Epithelial cell of esophagus (primary cell): ENCODE results near the gene RPL13.

Source experiments
- DNase-seq: peaks from one replicate; pipeline ENCODE4 v3.0.0; 2010; ENCODE audit warnings: low read depth
- H3K4me3 ChIP-seq: 2 replicates; pipeline ENCODE4 v1.5.1; 2011; ENCODE audit warnings: mild to moderate bottlenecking, low read length, control low read depth
- CTCF ChIP-seq: IDR thresholded peaks from 2 replicates; pipeline ENCODE4 v1.5.1; 2011; ENCODE audit warnings: low read depth, mild to moderate bottlenecking, low read length, control low read depth, inconsistent platforms; ENCODE audit not compliant: insufficient read depth; ENCODE audit errors: missing control alignments

Gene RPL13

GRCh38 chr16:89593841-89594240 is 33.4 kb downstream of the RPL13 start:
- TF ChIP-seq CTCF = no peak
- DNase-seq = no peak

GRCh38 chr16:89595330-89596060 is 35.0 kb downstream of the RPL13 start:
- H3K4me3 ChIP-seq = no peak overlapping the region
- TF ChIP-seq CTCF = no peak

More at GRCh38 chr16:89593841-89594240, 33.4 kb downstream of the RPL13 start:
- no peak overlapping the region for H3K4me3 ChIP-seq

GRCh38 chr16:89596061-89596689 is 35.7 kb downstream of the RPL13 start:
- no peak for TF ChIP-seq CTCF
- H3K4me3 ChIP-seq = no peak overlapping the region
- DNase-seq = no peak

More at GRCh38 chr16:89595330-89596060, 35.0 kb downstream of the RPL13 start:
- DNase-seq = no peak

GRCh38 chr16:89596957-89597649 is 36.6 kb downstream of the RPL13 start:
- no peak for TF ChIP-seq CTCF
- no peak for DNase-seq

GRCh38 chr16:89598199-89598598 is 37.7 kb downstream of the RPL13 start:
- no peak for TF ChIP-seq CTCF
- no peak for DNase-seq
- no peak overlapping the region for H3K4me3 ChIP-seq

More at GRCh38 chr16:89596957-89597649, 36.6 kb downstream of the RPL13 start:
- H3K4me3 ChIP-seq = no peak overlapping the region

- peak; percentile 61 for DNase-seq
- H3K4me3 ChIP-seq = no peak overlapping the region
- peak; percentile 51 for TF ChIP-seq CTCF
These were observed 39.0 kb downstream of the RPL13 start for GRCh38 chr16:89599451-89599858.
